GM12865 (cell line): ENCODE measurements around the gene CPNE1.

Experiments
- DNase-seq: peaks from one replicate; pipeline ENCODE4 v3.0.0; 2010; ENCODE audit warnings: low read depth
- H3K4me3 ChIP-seq: 2 replicates; pipeline ENCODE4 v1.5.1; 2011; ENCODE audit warnings: mild to moderate bottlenecking, low read depth, low read length, control low read depth
- CTCF ChIP-seq: IDR thresholded peaks from 2 replicates; pipeline ENCODE4 v1.5.1; 2011; ENCODE audit warnings: low read length, control low read depth, low read depth, inconsistent platforms; ENCODE audit not compliant: insufficient read depth; ENCODE audit errors: missing control alignments

The CPNE1 gene

GRCh38 chr20:35660122-35660937 is 4.4 kb downstream of the CPNE1 start:
- DNase-seq, result peak; percentile 21
- no peak for TF ChIP-seq CTCF
- no peak overlapping the region for H3K4me3 ChIP-seq

- H3K4me3 ChIP-seq, result no peak overlapping the region
- no peak for TF ChIP-seq CTCF
- DNase-seq, result no peak
Measured at GRCh38 chr20:35657271-35657670, 7.4 kb downstream of the CPNE1 start.

- no peak overlapping the region for H3K4me3 ChIP-seq
- no peak for TF ChIP-seq CTCF
- no peak for DNase-seq
Measured at GRCh38 chr20:35654415-35654814, 10.3 kb downstream of the CPNE1 start.

- no peak overlapping the region for H3K4me3 ChIP-seq
- DNase-seq, result no peak
- TF ChIP-seq CTCF, result no peak
Measured at GRCh38 chr20:35653893-35654292, 10.8 kb downstream of the CPNE1 start.

GRCh38 chr20:35653430-35653734 is 11.3 kb downstream of the CPNE1 start:
- no peak for DNase-seq
- TF ChIP-seq CTCF, result no peak
- H3K4me3 ChIP-seq, result no peak overlapping the region

GRCh38 chr20:35652641-35653429 is 11.9 kb downstream of the CPNE1 start:
- no peak for TF ChIP-seq CTCF
- DNase-seq, result no peak
- H3K4me3 ChIP-seq, result no peak overlapping the region

GRCh38 chr20:35651958-35652357 is 12.7 kb downstream of the CPNE1 start:
- TF ChIP-seq CTCF, result no peak
- no peak overlapping the region for H3K4me3 ChIP-seq
- no peak for DNase-seq
